ENCODE data around the gene RNH1.

GRCh38 chr11:471468-472145 is 35.4 kb downstream of the RNH1 start:
- TF ChIP-seq POLR2A (IDR thresholded peaks at IDR 0.05) (no peak), CTCF (IDR thresholded peaks at IDR 0.05) (no peak)

Data from thyroid gland (tissue), 4 donors.